ENCODE data around the gene CLDN7.

CLDN7 gene

GRCh38 chr17:7218166-7218565 lies 44.1 kb downstream of the CLDN7 start:
- no peak for DNase-seq

DNA sequence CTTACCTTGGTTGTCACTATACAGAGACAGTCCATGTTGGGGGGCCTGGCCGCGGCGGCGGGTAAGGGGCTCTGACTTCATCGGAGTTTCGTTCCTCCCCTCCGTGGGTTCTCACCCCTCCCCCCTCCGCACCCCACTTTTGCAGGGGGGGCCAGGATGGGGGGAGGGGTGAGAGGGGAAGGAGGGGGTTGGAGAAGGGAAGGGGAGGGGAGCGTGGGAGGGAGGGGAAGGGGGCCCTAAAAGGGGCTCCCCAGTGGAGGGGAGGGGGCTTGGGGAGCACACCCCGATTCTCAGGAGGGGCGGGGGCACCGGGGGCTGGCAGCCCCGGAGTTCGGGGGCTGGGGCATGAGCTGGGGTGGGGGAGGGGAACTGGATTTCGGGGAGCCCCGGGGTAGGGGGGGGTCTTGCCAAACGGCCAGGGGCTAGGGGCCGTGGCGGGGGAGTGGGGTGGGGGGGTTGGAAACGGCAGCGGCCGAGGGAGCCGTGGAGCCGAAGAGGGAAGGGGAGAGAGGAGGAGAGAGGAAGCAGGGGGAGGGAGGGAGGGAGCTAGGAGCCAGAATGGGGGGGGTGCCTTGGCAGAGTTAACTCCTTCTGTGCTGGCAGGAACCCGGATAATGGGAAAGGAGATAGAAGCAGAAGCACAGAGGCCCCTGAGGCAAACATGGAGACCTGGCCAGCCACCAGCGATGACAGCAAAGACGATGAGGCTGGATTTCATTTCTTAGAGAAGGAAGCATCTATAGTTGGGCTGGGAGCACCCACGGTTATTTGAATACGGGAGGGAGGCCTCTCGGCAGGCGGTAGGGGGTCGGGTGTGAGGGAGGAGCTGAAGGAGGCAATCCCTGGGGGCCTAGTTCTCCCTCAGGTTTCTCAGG lies 44.9 kb downstream of the CLDN7 start:
- DNase-seq = no peak

DNA sequence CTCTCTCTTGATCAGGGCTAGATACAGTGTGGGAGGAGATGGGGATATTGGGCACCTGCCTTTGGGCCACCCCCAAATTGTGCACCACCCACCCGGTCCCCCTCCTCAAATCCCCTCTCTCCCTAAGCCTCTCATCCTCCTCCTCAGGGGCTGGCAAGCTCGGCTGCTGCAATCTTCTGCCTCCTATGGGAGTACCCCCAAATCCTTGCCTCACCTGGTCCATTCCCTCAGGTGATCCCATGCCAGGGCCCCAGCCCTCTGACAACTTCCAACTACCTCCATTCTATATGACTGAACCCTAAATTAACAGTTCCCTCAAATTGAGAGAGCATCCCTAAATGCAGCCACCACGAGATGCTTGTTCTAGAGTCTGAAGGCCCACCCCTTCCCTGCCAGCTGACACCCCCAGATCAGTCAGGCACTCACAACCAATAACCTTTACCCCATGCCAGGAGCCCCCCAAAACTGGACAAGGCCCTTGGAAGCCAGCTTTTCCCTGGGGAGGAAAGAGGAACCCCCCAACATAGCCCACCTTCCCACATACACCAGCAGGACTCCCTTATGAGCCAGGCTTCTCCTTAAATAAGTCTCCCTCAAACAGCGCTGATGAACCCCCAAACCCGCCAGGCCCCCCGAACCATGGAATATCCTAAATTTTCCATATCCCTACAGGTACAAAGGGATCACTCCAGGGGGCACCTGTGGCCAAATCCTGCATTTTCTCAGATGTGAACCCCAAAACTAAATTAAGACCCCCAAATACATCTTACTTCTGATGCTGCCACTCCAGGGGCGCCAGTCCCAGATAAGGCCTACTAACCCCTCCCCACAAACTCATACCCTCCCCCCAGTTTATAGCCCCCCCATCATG lies 45.8 kb downstream of the CLDN7 start:
- DNase-seq = no peak

DNA sequence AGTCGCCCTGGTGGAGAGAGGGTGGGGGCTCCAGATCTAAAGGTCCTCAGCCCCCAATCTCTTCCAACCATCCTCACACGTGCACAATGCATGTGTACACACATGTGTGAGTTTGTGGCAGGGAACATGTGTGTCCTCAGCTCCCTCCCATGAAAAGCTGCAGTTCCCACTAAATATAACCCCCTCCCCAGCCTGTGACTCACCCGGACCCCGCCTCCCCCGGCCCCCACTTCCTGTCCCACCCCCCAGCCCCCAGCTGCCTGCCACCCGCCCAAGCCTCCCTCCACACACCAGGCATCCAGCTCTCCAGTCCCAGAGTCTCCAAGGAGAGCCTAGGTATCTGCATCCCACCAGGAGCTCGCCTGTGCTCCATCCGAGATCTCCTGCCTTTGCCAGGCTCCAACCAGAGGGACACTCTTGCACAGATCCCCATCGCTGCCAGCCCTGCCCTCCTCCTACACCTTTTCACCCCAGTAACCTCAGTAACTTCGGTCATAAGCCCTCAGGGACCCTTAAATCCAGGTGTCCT lies 46.6 kb downstream of the CLDN7 start:
- DNase-seq = no peak

DNA sequence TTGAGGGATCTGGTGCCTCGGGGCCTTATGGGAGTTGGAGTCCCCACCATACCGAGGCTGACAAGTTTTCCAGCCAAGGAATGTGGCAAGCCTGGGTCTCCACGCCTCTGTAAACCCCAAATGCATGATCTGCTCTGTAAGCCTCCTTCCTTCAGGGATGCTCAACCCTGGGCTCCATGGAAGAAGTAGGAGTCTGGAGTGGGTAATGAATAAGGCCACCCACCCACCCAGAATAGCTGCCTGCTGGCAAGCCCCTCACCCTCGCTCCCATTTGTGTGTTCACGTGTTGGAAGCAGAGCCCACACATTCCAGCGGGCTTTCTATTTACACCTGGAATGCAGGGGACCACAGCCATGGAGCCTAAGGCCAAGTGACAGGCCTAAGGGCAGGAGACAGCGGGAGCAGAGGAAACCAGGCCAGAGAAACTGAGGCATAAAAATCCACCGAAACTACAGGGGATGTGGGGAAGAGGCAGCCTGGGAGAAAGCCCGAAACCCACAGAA lies 47.1 kb downstream of the CLDN7 start:
- no peak for DNase-seq

- peak; percentile 82 to 93 for DNase-seq
These were observed 47.8 kb downstream of the CLDN7 start for GRCh38 chr17:7214300-7215135.

- DNase-seq = peak; percentile 79 to 90
These were observed 48.4 kb downstream of the CLDN7 start for GRCh38 chr17:7213895-7214299.

DNA sequence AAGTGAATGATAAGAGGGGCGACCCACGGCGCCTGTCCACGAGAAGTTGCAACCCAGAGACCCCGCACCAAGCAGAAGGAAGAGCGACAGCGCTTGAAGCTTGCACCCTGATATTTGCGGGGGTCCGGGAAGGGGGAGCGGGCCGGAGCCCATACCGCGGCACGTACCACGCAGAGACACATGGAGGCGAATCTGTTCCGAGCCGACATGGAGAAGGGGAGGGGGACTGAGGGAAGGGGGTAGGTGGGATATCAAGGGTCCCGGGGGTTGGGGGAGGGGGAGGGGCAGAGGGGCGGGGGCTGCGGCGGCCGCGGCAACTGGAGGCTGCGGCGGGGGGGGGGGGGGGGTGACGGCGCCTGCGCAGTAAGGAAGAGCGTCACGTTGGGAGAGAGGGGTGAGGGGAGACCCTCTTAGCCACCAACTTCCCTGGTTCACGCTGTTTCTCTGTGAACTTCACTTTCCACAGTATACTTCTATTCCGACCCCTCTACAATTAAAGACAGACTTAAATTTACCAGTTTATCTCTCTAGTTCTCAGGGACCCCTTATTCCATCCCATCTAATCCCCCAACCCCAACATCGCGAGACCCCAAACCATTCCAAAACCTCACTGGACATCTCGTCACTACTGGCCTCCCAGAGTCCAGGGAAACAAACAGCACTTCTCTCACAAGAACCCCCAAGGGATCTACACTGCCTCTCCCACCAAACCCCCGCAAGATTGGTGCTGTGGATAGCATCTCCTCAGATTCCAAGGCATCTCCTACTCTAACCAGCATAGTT lies 50.6 kb downstream of the CLDN7 start:
- DNase-seq = no peak
